ENCODE data around the gene UBE3D. TPM values are rescaled to one million over a fixed set of nuclear protein-coding genes. Genes with fewer than 3 reads are reported as not detected.

Gene UBE3D
- total RNA-seq, 1 experiment from 2014 or later: 14.0 TPM

GRCh38 chr6:82921258-82921657 lies 144.4 kb downstream of the UBE3D start (continued):
- TF ChIP-seq ATF3 (CRISPR knock-in tag; conservative IDR thresholded peaks at IDR 0.05) (no peak), CREM (CRISPR knock-in tag; IDR thresholded peaks at IDR 0.05) (no peak), ZNF671 (CRISPR knock-in tag; IDR thresholded peaks at IDR 0.05) (no peak), ZMAT4 (CRISPR knock-in tag; IDR thresholded peaks at IDR 0.05) (no peak), ATF6 (CRISPR knock-in tag; IDR thresholded peaks at IDR 0.05) (no peak), ZNF219 (CRISPR knock-in tag; IDR thresholded peaks at IDR 0.05; ENCODE audit: borderline replicate concordance) (no peak)

GRCh38 chr6:82917346-82918064 lies 148.1 kb downstream of the UBE3D start:
- peaks cover 16% of the 10 kb centered on the region for H3K9me3 Mint-ChIP-seq
- ChIA-PET POLR2A (no interaction called here), CTCF (interaction anchor here (0.9 kb wide), 1 partner anchor 148 kb away, joined by 3 read pairs; the partner anchor contains the start of gene UBE3D)
- TF ChIP-seq MAX (CRISPR knock-in tag; IDR thresholded peaks at IDR 0.05) (no peak), AFF4 (CRISPR knock-in tag; IDR thresholded peaks at IDR 0.05; ENCODE audit: borderline replicate concordance) (no peak), PREB (CRISPR knock-in tag; IDR thresholded peaks at IDR 0.05; ENCODE audit: borderline replicate concordance) (no peak), OVOL2 (CRISPR knock-in tag; IDR thresholded peaks at IDR 0.05; ENCODE audit: borderline replicate concordance) (no peak), ZNF423 (CRISPR knock-in tag; IDR thresholded peaks at IDR 0.05) (no peak), EMX1 (CRISPR knock-in tag; IDR thresholded peaks at IDR 0.05) (no peak), TEAD4 (CRISPR knock-in tag; IDR thresholded peaks at IDR 0.05) (no peak), NR2C2 (CRISPR knock-in tag; IDR thresholded peaks at IDR 0.05) (no peak), NR3C1 (CRISPR knock-in tag; conservative IDR thresholded peaks at IDR 0.05; ENCODE audit: low read depth) (no peak), TCF7 (CRISPR knock-in tag; IDR thresholded peaks at IDR 0.05; ENCODE audit: low read depth) (no peak)
- H3K36me3 Mint-ChIP-seq: peaks cover 25% of the 10 kb centered on the region
- DNase-seq (ENCODE audit: low spot score) (no peak), ATAC-seq (peak; percentile 34; the same call in 1 of the 2 replicates)
- no peaks in the 10 kb centered on the region for H3K27me3 Mint-ChIP-seq (ENCODE audit: low read depth)
- no peak overlapping the region for H3K4me3 Mint-ChIP-seq
- H3K27ac Mint-ChIP-seq: no peak overlapping the region
- H3K4me1 Mint-ChIP-seq: peaks cover 6% of the 10 kb centered on the region; the same call in 1 of the 2 replicates
